GM23248 (cell line): Measurements from ENCODE around the gene SNAP23. TPM values are rescaled to one million over a fixed set of nuclear protein-coding genes. Genes with fewer than 3 reads are reported as not detected.

Experiments used
- DNase-seq: peaks from one replicate; pipeline ENCODE4 v3.0.0-alpha.2; 2015
- H2AFZ ChIP-seq: fragments of 200-600 bp; sonication (generic); 2 replicates; pipeline ENCODE4 v1.6.1; 2016; ENCODE audit warnings: antibody characterized with exemption
- H3F3A ChIP-seq: fragments of 200-600 bp; sonication (generic); 2 replicates; pipeline ENCODE4 v1.6.1; 2016; ENCODE audit warnings: mild to moderate bottlenecking, antibody characterized with exemption, mixed run types; ENCODE audit not compliant: insufficient read depth
- H3K27ac ChIP-seq: fragments of 200-600 bp; sonication (generic); 2 replicates; pipeline ENCODE4 v1.5.1; 2016; ENCODE audit warnings: mild to moderate bottlenecking
- H3K27me3 ChIP-seq: fragments of 200-600 bp; sonication (generic); replicated peaks from 2 replicates; pipeline ENCODE4 v1.6.1; 2016; ENCODE audit warnings: mild to moderate bottlenecking; ENCODE audit not compliant: insufficient read depth
- H3K36me3 ChIP-seq: fragments of 200-600 bp; sonication (generic); 2 replicates; pipeline ENCODE4 v1.6.1; 2016; ENCODE audit warnings: low read depth, mild to moderate bottlenecking
- H3K4me1 ChIP-seq: fragments of 200-600 bp; sonication (generic); 2 replicates; pipeline ENCODE4 v1.6.1; 2016; ENCODE audit warnings: mild to moderate bottlenecking; ENCODE audit not compliant: insufficient read depth
- H3K4me2 ChIP-seq: fragments of 200-600 bp; sonication (generic); one replicate; pipeline ENCODE4 v1.6.1; 2016; ENCODE audit warnings: mild to moderate bottlenecking; ENCODE audit not compliant: unreplicated experiment
- H3K4me3 ChIP-seq: fragments of 200-600 bp; sonication (generic); 2 replicates; pipeline ENCODE4 v1.5.1; 2016; ENCODE audit warnings: mild to moderate bottlenecking
- H3K79me2 ChIP-seq: fragments of 200-600 bp; sonication (generic); 2 replicates; pipeline ENCODE4 v1.6.1; 2016; ENCODE audit warnings: mild to moderate bottlenecking; ENCODE audit not compliant: insufficient read depth
- H3K9ac ChIP-seq: fragments of 200-600 bp; sonication (generic); 2 replicates; pipeline ENCODE4 v1.6.1; 2016; ENCODE audit warnings: mild to moderate bottlenecking
- H3K9me2 ChIP-seq: fragments of 200-600 bp; sonication (generic); 2 replicates; pipeline ENCODE4 v1.6.1; 2016; ENCODE audit warnings: mixed run types, mild to moderate bottlenecking, moderate library complexity; ENCODE audit not compliant: insufficient read depth
- H3K9me3 ChIP-seq: fragments of 200-600 bp; sonication (generic); one replicate; pipeline ENCODE4 v1.6.1; 2017; ENCODE audit warnings: low read depth
- H4K20me1 ChIP-seq: fragments of 200-600 bp; sonication (generic); 2 replicates; pipeline ENCODE4 v1.6.0; 2016; ENCODE audit not compliant: insufficient read depth
- EZH2 ChIP-seq: fragments of 200-600 bp; sonication (generic); IDR thresholded peaks from 2 replicates; pipeline ENCODE4 v1.6.1; 2018; ENCODE audit warnings: antibody characterized with exemption, mild to moderate bottlenecking; ENCODE audit not compliant: insufficient read depth, poor library complexity, severe bottlenecking
- EZH2phosphoT487 ChIP-seq: fragments of 200-600 bp; sonication (generic); IDR thresholded peaks from 2 replicates; pipeline ENCODE4 v1.6.1; 2018; ENCODE audit warnings: antibody characterized with exemption, moderate library complexity, mild to moderate bottlenecking, low read depth; ENCODE audit not compliant: insufficient read depth
- WGBS, 2 experiments: methylation state at CpG; one replicate each; pipeline ENCODE4 v1.1.6; 2015 to 2017; ENCODE audit warnings: low lambda C conversion rate in 2 of 2, low coverage in 1 of 2; ENCODE audit errors: missing lambda C conversion rate in 2 of 2; 5-methylcytosine and 5-hydroxymethylcytosine counted together
- in situ Hi-C: fragments of 300-500 bp; cut with MboI; formaldehyde crosslinking; loops from 2 replicates; pipeline ENCODE4 v1.15.0; 2020
- polyA plus RNA-seq: library from polyadenylated mRNA; unstranded; fragments of >200 nt; fragmentation: Nextera tagmentation; extraction: Ambion mirVana; gene quantifications from 2 replicates; pipeline ENCODE4 v1.2.1, GENCODE V29; 2016
- total RNA-seq: library from RNA; depleted of rRNA; stranded (reverse); fragments of >200 nt; shearing (Covaris generic); gene quantifications from 2 replicates; pipeline ENCODE4 v1.2.3, GENCODE V29; 2014

The SNAP23 gene
- total and polyA plus RNA-seq, 2 experiments from 2014 or later = 57.0 to 61.7 TPM

GRCh38 chr15:42450425-42450790 is 45.0 kb upstream of the SNAP23 start:
- Histone ChIP-seq H3F3A (peaks cover 4% of the 10 kb centered on the region; the same call in 1 of the 2 replicates), H3K27me3 (no peaks in the 10 kb centered on the region), H3K4me2 (no peak overlapping the region), H3K36me3 (peaks cover 39% of the 10 kb centered on the region), H3K4me3 (no peak overlapping the region), H3K9me2 (no peaks in the 10 kb centered on the region), H2AFZ (no peak overlapping the region), H4K20me1 (no peaks in the 10 kb centered on the region), H3K9ac (no peak overlapping the region), H3K9me3 (no peaks in the 10 kb centered on the region), H3K4me1 (no peaks in the 10 kb centered on the region), H3K27ac (no peak overlapping the region), H3K79me2 (peaks cover 52% of the 10 kb centered on the region)
- WGBS, 2 experiments = 97 to 100% methylated on average over 4 of the region's 4 CpGs
- TF ChIP-seq EZH2 = no peak
- no peak for TF ChIP-seq EZH2phosphoT487
- in situ Hi-C loops = no loop called here
- no peak for DNase-seq

- Histone ChIP-seq H3K4me3 (no peak overlapping the region), H2AFZ (no peak overlapping the region), H3F3A (peaks cover 33% of the 10 kb centered on the region), H3K4me2 (no peak overlapping the region), H3K9ac (no peak overlapping the region), H3K4me1 (peaks cover 28% of the 10 kb centered on the region), H3K36me3 (peaks cover 29% of the 10 kb centered on the region), H3K27ac (no peak overlapping the region), H3K9me3 (no peaks in the 10 kb centered on the region), H3K9me2 (no peaks in the 10 kb centered on the region), H3K79me2 (peaks cover 62% of the 10 kb centered on the region), H3K27me3 (no peaks in the 10 kb centered on the region), H4K20me1 (no peaks in the 10 kb centered on the region)
- TF ChIP-seq EZH2 (no peak), EZH2phosphoT487 (no peak)
- DNase-seq = no peak
- in situ Hi-C loops = no loop called here
- 98 to 100% methylated on average over 3 of the region's 3 CpGs for WGBS, 2 experiments
Observed at GRCh38 chr15:42453826-42454225, 41.6 kb upstream of the SNAP23 start.

- TF ChIP-seq EZH2 (no peak), EZH2phosphoT487 (no peak)
- peaks cover 37% of the 10 kb centered on the region for H3K4me1 ChIP-seq
- H4K20me1 ChIP-seq = no peaks in the 10 kb centered on the region
- peaks cover 40% of the 10 kb centered on the region for H3F3A ChIP-seq
- H3K27ac ChIP-seq = peak overlapping the region; percentile 96
- peak overlapping the region; percentile 55 for H3K4me3 ChIP-seq
- peak overlapping the region; percentile 66 for H3K4me2 ChIP-seq
- no peaks in the 10 kb centered on the region for H3K27me3 ChIP-seq
- peaks cover 65% of the 10 kb centered on the region for H3K79me2 ChIP-seq
- peak; percentile 26 for DNase-seq
- H3K9me2 ChIP-seq = no peaks in the 10 kb centered on the region
- in situ Hi-C loops = no loop called here
- H2AFZ ChIP-seq = no peak overlapping the region
- no peaks in the 10 kb centered on the region for H3K9me3 ChIP-seq
- H3K36me3 ChIP-seq = peaks cover 3% of the 10 kb centered on the region
- peak overlapping the region; percentile 81 for H3K9ac ChIP-seq
Observed at GRCh38 chr15:42456531-42456930, 38.9 kb upstream of the SNAP23 start.

GRCh38 chr15:42456971-42457370 is 38.5 kb upstream of the SNAP23 start:
- Histone ChIP-seq H3K79me2 (peaks cover 69% of the 10 kb centered on the region), H3K27me3 (no peaks in the 10 kb centered on the region), H3K4me1 (peaks cover 37% of the 10 kb centered on the region), H4K20me1 (no peaks in the 10 kb centered on the region), H3K4me2 (peak overlapping the region; percentile 66), H3K9me3 (no peaks in the 10 kb centered on the region), H3K9ac (peak overlapping the region; percentile 81), H3K36me3 (no peaks in the 10 kb centered on the region), H2AFZ (peak overlapping the region; percentile 44; the same call in 1 of the 2 replicates), H3K4me3 (peak overlapping the region; percentile 55), H3K9me2 (no peaks in the 10 kb centered on the region), H3K27ac (peak overlapping the region; percentile 96), H3F3A (peaks cover 40% of the 10 kb centered on the region)
- peak; percentile 73 for DNase-seq
- in situ Hi-C loops = no loop called here
- no peak for TF ChIP-seq EZH2
- no peak for TF ChIP-seq EZH2phosphoT487
- WGBS, 2 experiments = 0 to 4% methylated on average over 3 of the region's 3 CpGs
